GM18870 (cell line): ENCODE measurements around the gene ZNF747.
A peak's percentile ranks its signal among the peaks of the same experiment; 100 is the strongest.
"Not testable (repeated sequence)": the region's sequence is repeated elsewhere in the genome, so short reads cannot be mapped to it uniquely, and the experiment has no call there.

ENCODE experiments used
- ATAC-seq: cut with Tn5 transposase; IDR thresholded peaks from one replicate; pipeline ENCODE4 v1.9.1; 2021; ENCODE audit warnings: moderate library complexity; ENCODE audit not compliant: unreplicated experiment

ZNF747 gene

GRCh38 chr16:30535106-30535776, 583 bp upstream of the ZNF747 start:
- ATAC-seq, result no peak

- ATAC-seq, result peak; percentile 19
Observed at GRCh38 chr16:30533748-30534367, 800 bp downstream of the ZNF747 start.

- ATAC-seq, result no peak
Observed at GRCh38 chr16:30533146-30533522, 1.5 kb downstream of the ZNF747 start.

GRCh38 chr16:30532285-30533145, 2.1 kb downstream of the ZNF747 start:
- no peak for ATAC-seq

GRCh38 chr16:30530163-30531037, 4.3 kb downstream of the ZNF747 start:
- ATAC-seq, result no peak

- no peak for ATAC-seq
Observed at GRCh38 chr16:30528799-30529457, 5.7 kb downstream of the ZNF747 start.

GRCh38 chr16:30527635-30528178, 7.0 kb downstream of the ZNF747 start:
- ATAC-seq, result no peak

- peak; percentile 69 for ATAC-seq
Observed at GRCh38 chr16:30526823-30527634, 7.6 kb downstream of the ZNF747 start.

GRCh38 chr16:30526137-30526822, 8.4 kb downstream of the ZNF747 start, which contains the start of gene ZNF768:
ZNF768 (minus strand) TSS chr16:30526566; CDS start chr16:30526413, 153 bp downstream.
- ATAC-seq, result no peak

- no peak for ATAC-seq
Observed at GRCh38 chr16:30525844-30526136, 8.9 kb downstream of the ZNF747 start.

- ATAC-seq, result no peak
Observed at GRCh38 chr16:30524575-30525568, 9.8 kb downstream of the ZNF747 start.

GRCh38 chr16:30523768-30524574, 10.7 kb downstream of the ZNF747 start:
- ATAC-seq, result no peak

- not testable (repeated sequence) for ATAC-seq
Observed at GRCh38 chr16:30522702-30523463, 11.8 kb downstream of the ZNF747 start.

- ATAC-seq, result no peak
Observed at GRCh38 chr16:30521873-30522641, 12.6 kb downstream of the ZNF747 start.

GRCh38 chr16:30521476-30521872, 13.2 kb downstream of the ZNF747 start:
- no peak for ATAC-seq
